Measurements from ENCODE around the gene TARP.
"Not testable (repeated sequence)": the region's sequence is repeated elsewhere in the genome, so short reads cannot be mapped to it uniquely, and the experiment has no call there.

Gene TARP

GRCh38 chr7:38296059-38296857 lies 22.8 kb upstream of the TARP start:
- DNase-seq, result no peak

- no peak for DNase-seq
Measured at GRCh38 chr7:38294926-38295325, 21.5 kb upstream of the TARP start.

- DNase-seq, result no peak
Measured at GRCh38 chr7:38292442-38292841, 19.0 kb upstream of the TARP start.

- no peak for DNase-seq
Measured at GRCh38 chr7:38291650-38292049, 18.2 kb upstream of the TARP start.

GRCh38 chr7:38291117-38291647 lies 17.7 kb upstream of the TARP start:
- DNase-seq, result no peak

GRCh38 chr7:38284553-38284952 lies 11.1 kb upstream of the TARP start:
- no peak for DNase-seq

- no peak for DNase-seq
Measured at GRCh38 chr7:38283809-38284208, 10.4 kb upstream of the TARP start.

GRCh38 chr7:38283107-38283506 lies 9.7 kb upstream of the TARP start:
- no peak for DNase-seq

GRCh38 chr7:38282081-38282480 lies 8.6 kb upstream of the TARP start:
- DNase-seq, result no peak

GRCh38 chr7:38281266-38281665 lies 7.8 kb upstream of the TARP start:
- DNase-seq, result no peak

- no peak for DNase-seq
Measured at GRCh38 chr7:38280707-38281106, 7.3 kb upstream of the TARP start.

- no peak for DNase-seq
Measured at GRCh38 chr7:38280000-38280399, 6.6 kb upstream of the TARP start.

GRCh38 chr7:38276096-38276877 lies 2.9 kb upstream of the TARP start:
- no peak for DNase-seq

- no peak for DNase-seq
Measured at GRCh38 chr7:38274927-38275620, 1.6 kb upstream of the TARP start.

GRCh38 chr7:38274486-38274885 lies 1.1 kb upstream of the TARP start:
- DNase-seq, result no peak

- not testable (repeated sequence) for DNase-seq
Measured at GRCh38 chr7:38270405-38270804, 3.0 kb downstream of the TARP start.

- not testable (repeated sequence) for DNase-seq
Measured at GRCh38 chr7:38269704-38270346, 3.6 kb downstream of the TARP start.

- DNase-seq, result not testable (repeated sequence)
Measured at GRCh38 chr7:38265958-38266357, 7.5 kb downstream of the TARP start.

GRCh38 chr7:38264602-38265001 lies 8.8 kb downstream of the TARP start:
- not testable (repeated sequence) for DNase-seq

GRCh38 chr7:38263274-38263673 lies 10.2 kb downstream of the TARP start:
- not testable (repeated sequence) for DNase-seq

GRCh38 chr7:38262545-38262944 lies 10.9 kb downstream of the TARP start:
- no peak for DNase-seq

- not testable (repeated sequence) for DNase-seq
Measured at GRCh38 chr7:38262026-38262425, 11.4 kb downstream of the TARP start.

GRCh38 chr7:38261601-38262000 lies 11.8 kb downstream of the TARP start:
- DNase-seq, result not testable (repeated sequence)

All from NCI-H2029 (cell line).